ENCODE data around the gene SCAI.
A peak's percentile ranks its signal among the peaks of the same experiment; 100 is the strongest.
"Not testable (repeated sequence)": the region's sequence is repeated elsewhere in the genome, so short reads cannot be mapped to it uniquely, and the experiment has no call there.

SCAI gene

GRCh38 chr9:125028041-125028440 is 115.3 kb downstream of the SCAI start:
- DNase-seq (ENCODE audit: low read depth, low spot score) = no peak

- no peak for DNase-seq (ENCODE audit: low read depth, low spot score)
Observed at GRCh38 chr9:125024917-125025316, 118.4 kb downstream of the SCAI start.

GRCh38 chr9:125021069-125021468 is 122.3 kb downstream of the SCAI start:
- no peak for DNase-seq (ENCODE audit: low read depth, low spot score)

GRCh38 chr9:125015655-125016054 is 127.7 kb downstream of the SCAI start:
- not testable (repeated sequence) for DNase-seq (ENCODE audit: low read depth, low spot score)

GRCh38 chr9:125012013-125012412 is 131.3 kb downstream of the SCAI start:
- DNase-seq (ENCODE audit: low read depth, low spot score) = not testable (repeated sequence)

GRCh38 chr9:125008599-125008998 is 134.7 kb downstream of the SCAI start:
- no peak for DNase-seq (ENCODE audit: low read depth, low spot score)

GRCh38 chr9:125003332-125003731 is 140.0 kb downstream of the SCAI start:
- no peak for DNase-seq (ENCODE audit: low read depth, low spot score)

GRCh38 chr9:124983698-124984097 is 159.6 kb downstream of the SCAI start:
- no peak for DNase-seq (ENCODE audit: low read depth, low spot score)

GRCh38 chr9:124980431-124980830 is 162.9 kb downstream of the SCAI start:
- no peak for DNase-seq (ENCODE audit: low read depth, low spot score)

GRCh38 chr9:124975131-124975530 is 168.2 kb downstream of the SCAI start:
- peak; percentile 35 for DNase-seq (ENCODE audit: low read depth, low spot score)

- no peak for DNase-seq (ENCODE audit: low read depth, low spot score)
Observed at GRCh38 chr9:124973807-124974206, 169.5 kb downstream of the SCAI start.

GRCh38 chr9:124972241-124972770 is 171.0 kb downstream of the SCAI start:
- DNase-seq (ENCODE audit: low read depth, low spot score) = no peak

- no peak for DNase-seq (ENCODE audit: low read depth, low spot score)
Observed at GRCh38 chr9:124969401-124969800, 173.9 kb downstream of the SCAI start.

- DNase-seq (ENCODE audit: low read depth, low spot score) = no peak
Observed at GRCh38 chr9:124968238-124968637, 175.1 kb downstream of the SCAI start.

GRCh38 chr9:124965775-124966568 is 177.4 kb downstream of the SCAI start:
- not testable (repeated sequence) for DNase-seq (ENCODE audit: low read depth, low spot score)

- no peak for DNase-seq (ENCODE audit: low read depth, low spot score)
Observed at GRCh38 chr9:124964604-124965003, 178.7 kb downstream of the SCAI start.

- no peak for DNase-seq (ENCODE audit: low read depth, low spot score)
Observed at GRCh38 chr9:124964056-124964455, 179.3 kb downstream of the SCAI start.

GRCh38 chr9:124960409-124960752 is 182.9 kb downstream of the SCAI start:
- DNase-seq (ENCODE audit: low read depth, low spot score) = no peak

- DNase-seq (ENCODE audit: low read depth, low spot score) = not testable (repeated sequence)
Observed at GRCh38 chr9:124959671-124960408, 183.5 kb downstream of the SCAI start.

- DNase-seq (ENCODE audit: low read depth, low spot score) = no peak
Observed at GRCh38 chr9:124954255-124954654, 189.1 kb downstream of the SCAI start.

- no peak for DNase-seq (ENCODE audit: low read depth, low spot score)
Observed at GRCh38 chr9:124950050-124950718, 193.1 kb downstream of the SCAI start.

- DNase-seq (ENCODE audit: low read depth, low spot score) = no peak
Observed at GRCh38 chr9:124949387-124949786, 193.9 kb downstream of the SCAI start.

Data from iPS DF 19.7 (cell line).